GM23338 (cell line): Measurements from ENCODE around the gene DOCK3. TPM values are rescaled to one million over a fixed set of nuclear protein-coding genes. Genes with fewer than 3 reads are reported as not detected.

Experiments
- ATAC-seq: fragments of 200-7000 bp; cut with Tn5 transposase; 3 replicates; pipeline ENCODE4 v1.9.1; 2020
- DNase-seq: peaks from one replicate; pipeline ENCODE4 v3.0.0-alpha.2; 2015; ENCODE audit warnings: low spot score
- H2AFZ ChIP-seq: fragments of 200-600 bp; sonication (generic); 2 replicates; pipeline ENCODE4 v1.8.0; 2016; ENCODE audit warnings: antibody characterized with exemption, mild to moderate bottlenecking, moderate library complexity
- H3F3A ChIP-seq: fragments of 200-600 bp; sonication (generic); replicated peaks from 2 replicates; pipeline ENCODE4 v1.8.0; 2017; ENCODE audit warnings: antibody characterized with exemption, mixed run types, low read depth
- H3K27ac ChIP-seq: fragments of 200-600 bp; sonication (generic); 2 replicates; pipeline ENCODE4 v1.6.1; 2016; ENCODE audit warnings: low read depth
- H3K27me3 ChIP-seq: fragments of 200-600 bp; sonication (generic); 2 replicates; pipeline ENCODE4 v1.8.0; 2016; ENCODE audit warnings: mild to moderate bottlenecking, mixed run types, moderate library complexity; ENCODE audit not compliant: insufficient read depth
- H3K36me3 ChIP-seq: fragments of 200-600 bp; sonication (generic); 2 replicates; pipeline ENCODE4 v1.8.0; 2016; ENCODE audit warnings: mild to moderate bottlenecking; ENCODE audit not compliant: insufficient read depth
- H3K4me1 ChIP-seq: fragments of 200-600 bp; sonication (generic); 2 replicates; pipeline ENCODE4 v1.8.0; 2016; ENCODE audit warnings: mild to moderate bottlenecking, moderate library complexity; ENCODE audit not compliant: insufficient read depth
- H3K4me2 ChIP-seq: fragments of 200-600 bp; sonication (generic); 2 replicates; pipeline ENCODE4 v1.7.1; 2017; ENCODE audit warnings: mixed run types
- H3K4me3 ChIP-seq: fragments of 200-600 bp; sonication (generic); 2 replicates; pipeline ENCODE4 v1.6.1; 2016; ENCODE audit warnings: mixed run types
- H3K79me2 ChIP-seq: fragments of 200-600 bp; sonication (generic); replicated peaks from 2 replicates; pipeline ENCODE4 v1.8.0; 2017; ENCODE audit warnings: mild to moderate bottlenecking; ENCODE audit not compliant: insufficient read depth
- H3K9me2 ChIP-seq: fragments of 200-600 bp; sonication (generic); 2 replicates; pipeline ENCODE4 v1.8.0; 2017; ENCODE audit not compliant: insufficient read depth
- H4K20me1 ChIP-seq: fragments of 200-600 bp; sonication (generic); replicated peaks from 2 replicates; pipeline ENCODE4 v1.8.0; 2017; ENCODE audit warnings: mild to moderate bottlenecking; ENCODE audit not compliant: insufficient read depth
- H3K27ac Mint-ChIP-seq: 2 replicates; pipeline ENCODE4 v1.8.0; 2020; ENCODE audit warnings: inconsistent platforms, mild to moderate bottlenecking, moderate library complexity, mixed read lengths
- H3K27me3 Mint-ChIP-seq: 3 replicates; pipeline ENCODE4 v1.8.0; 2022; ENCODE audit warnings: low read depth, mild to moderate bottlenecking, moderate library complexity, mixed read lengths, inconsistent platforms; ENCODE audit not compliant: insufficient read depth, poor library complexity
- H3K36me3 Mint-ChIP-seq: 3 replicates; pipeline ENCODE4 v1.8.0; 2021; ENCODE audit warnings: low read depth, mild to moderate bottlenecking, inconsistent platforms, moderate library complexity, mixed read lengths
- H3K4me1 Mint-ChIP-seq: 3 replicates; pipeline ENCODE4 v1.8.0; 2020; ENCODE audit warnings: mild to moderate bottlenecking, inconsistent platforms, mixed read lengths
- H3K4me3 Mint-ChIP-seq: 3 replicates; pipeline ENCODE4 v1.8.0; 2021; ENCODE audit warnings: moderate library complexity, mild to moderate bottlenecking, inconsistent platforms, mixed read lengths
- H3K9me3 Mint-ChIP-seq: 3 replicates; pipeline ENCODE4 v1.8.0; 2020; ENCODE audit warnings: moderate library complexity, mild to moderate bottlenecking, inconsistent platforms, mixed read lengths
- CREB1 ChIP-seq: fragments of 250-450 bp; sonication (Bioruptor Pico); IDR thresholded peaks from 2 replicates; pipeline ENCODE4 v1.5.0; 2020; ENCODE audit warnings: low read depth, mild to moderate bottlenecking, moderate library complexity
- CTCF ChIP-seq, 2 experiments: fragments of 200-600 bp in 1 of 2; sonication (generic) in 1 of 2; conservative IDR thresholded peaks; 2 replicates each; pipeline versions ENCODE4 v1.5.1 to v1.6.1; 2016 to 2017; ENCODE audit warnings: antibody characterized with exemption in 2 of 2, low read depth in 2 of 2, mild to moderate bottlenecking in 2 of 2, moderate library complexity in 1 of 2
- EZH2 ChIP-seq: fragments of 200-600 bp; sonication (generic); IDR thresholded peaks from one replicate; pipeline ENCODE4 v1.8.0; 2017; ENCODE audit warnings: antibody characterized with exemption, mild to moderate bottlenecking, low read depth; ENCODE audit not compliant: unreplicated experiment
- EZH2phosphoT487 ChIP-seq: fragments of 200-600 bp; sonication (generic); IDR thresholded peaks from one replicate; pipeline ENCODE4 v1.8.1; 2018; ENCODE audit warnings: antibody characterized with exemption; ENCODE audit not compliant: unreplicated experiment
- JUNB ChIP-seq: IDR thresholded peaks from one replicate; pipeline ENCODE4 v1.6.1; 2016; ENCODE audit warnings: antibody characterized with exemption; ENCODE audit not compliant: unreplicated experiment
- NANOG ChIP-seq: IDR thresholded peaks from 2 replicates; pipeline ENCODE4 v1.6.1; 2016; ENCODE audit warnings: antibody characterized with exemption, borderline replicate concordance
- POLR2AphosphoS5 ChIP-seq: IDR thresholded peaks from 2 replicates; pipeline ENCODE4 v1.6.1; 2016; ENCODE audit warnings: antibody characterized with exemption, low read depth
- REST ChIP-seq: IDR thresholded peaks from one replicate; pipeline ENCODE4 v1.6.1; 2018; ENCODE audit warnings: antibody characterized with exemption; ENCODE audit not compliant: unreplicated experiment
- STAT1 ChIP-seq: IDR thresholded peaks from one replicate; pipeline ENCODE4 v1.6.1; 2016; ENCODE audit warnings: antibody characterized with exemption; ENCODE audit not compliant: unreplicated experiment
- ZNF114 ChIP-seq: fragments of 250-450 bp; sonication (Bioruptor Pico); IDR thresholded peaks from 2 replicates; pipeline ENCODE4 v1.5.0; 2020; ENCODE audit warnings: mild to moderate bottlenecking, moderate library complexity
- ZNF331 ChIP-seq: fragments of 250-450 bp; sonication (Bioruptor Pico); IDR thresholded peaks from 2 replicates; pipeline ENCODE4 v1.5.0; 2020; ENCODE audit warnings: low read depth, mild to moderate bottlenecking, moderate library complexity
- ZNF462 ChIP-seq: fragments of 250-450 bp; sonication (Bioruptor Pico); IDR thresholded peaks from 2 replicates; pipeline ENCODE4 v1.5.0; 2020; ENCODE audit warnings: mild to moderate bottlenecking, moderate library complexity
- polyA plus RNA-seq: library from polyadenylated mRNA; unstranded; fragments of >200 nt; fragmentation: Nextera tagmentation; extraction: Ambion mirVana; gene quantifications from 2 replicates; pipeline ENCODE4 v1.2.1, GENCODE V29; 2016
- total RNA-seq: library from RNA; depleted of rRNA; stranded (reverse); fragments of >200 nt; shearing (Covaris generic); gene quantifications from 2 replicates; pipeline ENCODE4 v1.2.3, GENCODE V29; 2014

Gene DOCK3
- total and polyA plus RNA-seq, 2 experiments from 2014 or later = 2.4 to 5.6 TPM

GRCh38 chr3:50657816-50658215 is 16.9 kb upstream of the DOCK3 start:
- no peak for TF ChIP-seq ZNF331 (CRISPR knock-in tag)
- Mint-ChIP-seq H3K4me1 (no peaks in the 10 kb centered on the region), H3K36me3 (no peaks in the 10 kb centered on the region)

GRCh38 chr3:50658416-50658815 is 16.3 kb upstream of the DOCK3 start:
- H3K79me2 ChIP-seq = no peaks in the 10 kb centered on the region
- DNase-seq = no peak
- Mint-ChIP-seq H3K36me3 (no peaks in the 10 kb centered on the region), H3K9me3 (no peaks in the 10 kb centered on the region), H3K4me1 (no peaks in the 10 kb centered on the region), H3K27me3 (peaks cover 4% of the 10 kb centered on the region), H3K4me3 (no peak overlapping the region), H3K27ac (no peak overlapping the region)
- no peak for ATAC-seq
- no peaks in the 10 kb centered on the region for H3K27me3 ChIP-seq
- no peak overlapping the region for H3K4me2 ChIP-seq
- H2AFZ ChIP-seq = no peak overlapping the region
- H3K36me3 ChIP-seq = no peaks in the 10 kb centered on the region
- H3K4me1 ChIP-seq = no peaks in the 10 kb centered on the region
- no peaks in the 10 kb centered on the region; the same call in 1 of the 2 replicates for H3K9me2 ChIP-seq
- H3K4me3 ChIP-seq = no peak overlapping the region
- H3K27ac ChIP-seq = no peak overlapping the region
- no peaks in the 10 kb centered on the region for H4K20me1 ChIP-seq
- no peaks in the 10 kb centered on the region for H3F3A ChIP-seq
- TF ChIP-seq EZH2phosphoT487 (no peak), JUNB (no peak), NANOG (no peak), EZH2 (no peak), POLR2AphosphoS5 (no peak), ZNF114 (CRISPR knock-in tag) (no peak), REST (no peak), ZNF462 (CRISPR knock-in tag) (no peak), STAT1 (no peak), ZNF331 (CRISPR knock-in tag) (no peak), CREB1 (CRISPR knock-in tag) (no peak), CTCF (conservative IDR thresholded peaks at IDR 0.05; ENCODE audit: low read depth in 2 of 2) (no peak)

More at GRCh38 chr3:50657816-50658215, 16.9 kb upstream of the DOCK3 start:
- Histone ChIP-seq H3K4me2 (no peak overlapping the region), H3K4me3 (no peak overlapping the region), H2AFZ (no peak overlapping the region), H3K9me2 (no peaks in the 10 kb centered on the region; the same call in 1 of the 2 replicates), H3K27ac (no peak overlapping the region), H3F3A (no peaks in the 10 kb centered on the region), H3K4me1 (no peaks in the 10 kb centered on the region), H4K20me1 (no peaks in the 10 kb centered on the region), H3K27me3 (no peaks in the 10 kb centered on the region), H3K36me3 (no peaks in the 10 kb centered on the region), H3K79me2 (no peaks in the 10 kb centered on the region)
- Mint-ChIP-seq H3K27ac (no peak overlapping the region), H3K9me3 (no peaks in the 10 kb centered on the region), H3K4me3 (no peak overlapping the region), H3K27me3 (peaks cover 4% of the 10 kb centered on the region)
- DNase-seq (no peak), ATAC-seq (no peak)
